Measurements from ENCODE around the gene RAI14.

The RAI14 gene

GRCh38 chr5:34692786-34693185 is 36.7 kb downstream of the RAI14 start:
- ChIA-PET POLR2A (interaction anchor here (1.5 kb wide), 1 partner anchor 37 kb away, joined by 3 read pairs; the partner anchor contains the start of gene RAI14), CTCF (no interaction called here)
- TF ChIP-seq ZNF384 (IDR thresholded peaks at IDR 0.05) (no peak), FOXK2 (IDR thresholded peaks at IDR 0.05) (no peak)
- DNase-seq (ENCODE audit: extremely low spot score): no peak

DNA sequence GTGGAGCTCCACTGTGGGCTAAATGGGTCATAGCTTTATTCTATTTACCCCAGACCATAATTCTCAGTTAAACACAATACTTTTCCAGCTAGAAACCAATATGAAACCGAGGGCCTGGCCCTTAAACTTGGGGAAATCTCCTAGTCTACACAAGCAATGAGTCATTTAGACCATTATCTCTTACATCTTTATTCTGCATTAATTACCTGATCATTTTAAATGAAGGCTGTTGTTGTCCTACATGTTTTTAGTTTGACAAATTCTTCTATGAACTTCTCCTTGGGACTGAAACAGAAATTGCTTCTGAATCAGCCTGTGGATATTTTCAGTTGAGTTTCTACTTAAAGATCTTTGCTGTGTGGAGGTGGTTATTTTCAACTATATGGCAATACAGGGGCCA is 37.9 kb downstream of the RAI14 start:
- TF ChIP-seq BHLHE40 (IDR thresholded peaks at IDR 0.05; ENCODE audit: borderline replicate concordance) (no peak), FOXK2 (IDR thresholded peaks at IDR 0.05) (no peak), FOXM1 (IDR thresholded peaks at IDR 0.05; ENCODE audit: borderline replicate concordance) (no peak), CTBP1 (IDR thresholded peaks at IDR 0.05; ENCODE audit: borderline replicate concordance) (no peak), ARNT (IDR thresholded peaks at IDR 0.05) (no peak), ZNF384 (IDR thresholded peaks at IDR 0.05) (no peak), TARDBP (IDR thresholded peaks at IDR 0.05) (no peak), HDGF (IDR thresholded peaks at IDR 0.05; ENCODE audit: borderline replicate concordance) (no peak), FOXA1 (IDR thresholded peaks at IDR 0.05) (no peak), SUZ12 (IDR thresholded peaks at IDR 0.05) (no peak), L3MBTL2 (conservative IDR thresholded peaks at IDR 0.05) (no peak), LEF1 (IDR thresholded peaks at IDR 0.05; ENCODE audit: borderline replicate concordance) (no peak), PKNOX1 (IDR thresholded peaks at IDR 0.05) (no peak), NFRKB (IDR thresholded peaks at IDR 0.05) (no peak), SP1 (IDR thresholded peaks at IDR 0.05) (no peak), ELF4 (IDR thresholded peaks at IDR 0.05) (no peak)
- DNase-seq (ENCODE audit: extremely low spot score): no peak
- CTCF ChIA-PET: interaction anchor here (0.5 kb wide), 1 partner anchor 22 kb away, joined by 3 read pairs; no protein-coding TSS in a partner anchor
- POLR2A ChIA-PET: interaction anchor here (1.5 kb wide), 1 partner anchor 38 kb away, joined by 3 read pairs; the partner anchor contains the start of gene RAI14

GRCh38 chr5:34694685-34695084 is 38.6 kb downstream of the RAI14 start:
- TF ChIP-seq ARNT (IDR thresholded peaks at IDR 0.05) (no peak), PKNOX1 (IDR thresholded peaks at IDR 0.05) (no peak), SP1 (IDR thresholded peaks at IDR 0.05) (no peak), FOXA1 (IDR thresholded peaks at IDR 0.05) (no peak), NFRKB (IDR thresholded peaks at IDR 0.05) (no peak), BHLHE40 (IDR thresholded peaks at IDR 0.05; ENCODE audit: borderline replicate concordance) (no peak), HDGF (IDR thresholded peaks at IDR 0.05; ENCODE audit: borderline replicate concordance) (no peak), LEF1 (IDR thresholded peaks at IDR 0.05; ENCODE audit: borderline replicate concordance) (no peak), ZNF384 (IDR thresholded peaks at IDR 0.05) (no peak), ELF4 (IDR thresholded peaks at IDR 0.05) (no peak), CTBP1 (IDR thresholded peaks at IDR 0.05; ENCODE audit: borderline replicate concordance) (no peak), L3MBTL2 (conservative IDR thresholded peaks at IDR 0.05) (no peak), TARDBP (IDR thresholded peaks at IDR 0.05) (no peak), FOXM1 (IDR thresholded peaks at IDR 0.05; ENCODE audit: borderline replicate concordance) (no peak), FOXK2 (IDR thresholded peaks at IDR 0.05) (no peak), SUZ12 (IDR thresholded peaks at IDR 0.05) (no peak)
- ChIA-PET POLR2A (no interaction called here), CTCF (interaction anchor here (1.3 to 1.7 kb wide), 2 partner anchors 8 to 10 kb away, joined by 4 to 5 read pairs; no protein-coding TSS in a partner anchor)
- DNase-seq (ENCODE audit: extremely low spot score): no peak

GRCh38 chr5:34695275-34696027 is 39.3 kb downstream of the RAI14 start:
- POLR2A ChIA-PET: no interaction called here
- DNase-seq (ENCODE audit: extremely low spot score): no peak
- CTCF ChIA-PET: interaction anchor here (0.6 to 1.7 kb wide), 3 partner anchors 9 to 145 kb away, joined by 3 to 5 read pairs (median 4); no protein-coding TSS in a partner anchor
- TF ChIP-seq L3MBTL2 (conservative IDR thresholded peaks at IDR 0.05) (no peak), FOXK2 (IDR thresholded peaks at IDR 0.05) (no peak), ELF4 (IDR thresholded peaks at IDR 0.05) (no peak), HDGF (IDR thresholded peaks at IDR 0.05; ENCODE audit: borderline replicate concordance) (no peak), FOXM1 (IDR thresholded peaks at IDR 0.05; ENCODE audit: borderline replicate concordance) (no peak), PKNOX1 (IDR thresholded peaks at IDR 0.05) (no peak), BHLHE40 (IDR thresholded peaks at IDR 0.05; ENCODE audit: borderline replicate concordance) (no peak), ZNF384 (IDR thresholded peaks at IDR 0.05) (no peak), LEF1 (IDR thresholded peaks at IDR 0.05; ENCODE audit: borderline replicate concordance) (no peak), NFRKB (IDR thresholded peaks at IDR 0.05) (no peak), TARDBP (IDR thresholded peaks at IDR 0.05) (no peak), ARNT (IDR thresholded peaks at IDR 0.05) (no peak), SP1 (IDR thresholded peaks at IDR 0.05) (no peak), CTBP1 (IDR thresholded peaks at IDR 0.05; ENCODE audit: borderline replicate concordance) (no peak), FOXA1 (IDR thresholded peaks at IDR 0.05) (no peak), SUZ12 (IDR thresholded peaks at IDR 0.05) (no peak)

- POLR2A ChIA-PET: no interaction called here
- DNase-seq (ENCODE audit: extremely low spot score): no peak
- TF ChIP-seq L3MBTL2 (conservative IDR thresholded peaks at IDR 0.05): no peak
- no peak for TF ChIP-seq FOXM1 (IDR thresholded peaks at IDR 0.05; ENCODE audit: borderline replicate concordance)
- no peak for TF ChIP-seq PKNOX1 (IDR thresholded peaks at IDR 0.05)
- no peak for TF ChIP-seq NFRKB (IDR thresholded peaks at IDR 0.05)
- TF ChIP-seq HDGF (IDR thresholded peaks at IDR 0.05; ENCODE audit: borderline replicate concordance): no peak
- TF ChIP-seq SUZ12 (IDR thresholded peaks at IDR 0.05): no peak
- no peak for TF ChIP-seq ELF4 (IDR thresholded peaks at IDR 0.05)
- TF ChIP-seq FOXA1 (IDR thresholded peaks at IDR 0.05): no peak
- TF ChIP-seq ZNF384 (IDR thresholded peaks at IDR 0.05): no peak
- no peak for TF ChIP-seq CTBP1 (IDR thresholded peaks at IDR 0.05; ENCODE audit: borderline replicate concordance)
- no peak for TF ChIP-seq LEF1 (IDR thresholded peaks at IDR 0.05; ENCODE audit: borderline replicate concordance)
- TF ChIP-seq BHLHE40 (IDR thresholded peaks at IDR 0.05; ENCODE audit: borderline replicate concordance): no peak
- CTCF ChIA-PET: no interaction called here
Measured at GRCh38 chr5:34697308-34698108, 41.4 kb downstream of the RAI14 start.

Data from HEK293T (cell line).